Endothelial cell of umbilical vein (primary cell): ENCODE measurements around the gene RNPEP. TPM values are rescaled to one million over a fixed set of nuclear protein-coding genes. Genes with fewer than 3 reads are reported as not detected.

Experiments used
- BruUV-seq: library from RNA; stranded (reverse); fragments of 400-500 nt; replicated peaks from 2 replicates; lab custom pipeline; 2021; lab: Mats Ljungman, UMichigan
- CTCF ChIA-PET: fragments of 300-600, 350-600 bp; sonication (Branson Sonifier 250); formaldehyde crosslinking; loops from one replicate; lab custom pipeline; 2021; ENCODE audit warnings: antibody characterized with exemption, inconsistent platforms; lab: Charles Lee
- POLR2A ChIA-PET: fragments of 300-600, 350-600 bp; sonication (Branson Sonifier 250); formaldehyde crosslinking; loops from one replicate; lab custom pipeline; 2021; ENCODE audit warnings: antibody characterized with exemption, inconsistent platforms; lab: Charles Lee
- DNase-seq: peaks from one replicate; pipeline ENCODE4 v3.0.0-alpha.2; 2011; ENCODE audit warnings: low read depth, low spot score
- FAIRE-seq: peaks from 2 replicates; lab custom pipeline; 2011; peaks lifted over from hg19 to GRCh38; lab: Jason Lieb, UNC
- H2AFZ ChIP-seq: 2 replicates; pipeline ENCODE4 v1.6.0; 2012; ENCODE audit warnings: low read depth, low read length, control low read depth, inconsistent platforms
- H3K27ac ChIP-seq: 2 replicates; pipeline ENCODE4 v1.5.1; 2011; ENCODE audit warnings: low read depth, mild to moderate bottlenecking, control low read depth, low read length, moderate library complexity; ENCODE audit not compliant: insufficient read depth
- H3K27me3 ChIP-seq, 2 experiments: 2 replicates each; pipeline versions ENCODE4 v1.6.0 to v1.6.1; 2011; ENCODE audit warnings: low read length in 2 of 2, mixed read lengths in 1 of 2; ENCODE audit not compliant: control insufficient read depth in 2 of 2, insufficient read depth in 2 of 2
- H3K36me3 ChIP-seq, 2 experiments: 2 replicates in 1 of 2; 3 replicates in 1 of 2; pipeline ENCODE4 v1.5.1; 2011; ENCODE audit warnings: low read length in 2 of 2, mild to moderate bottlenecking in 1 of 2, moderate library complexity in 1 of 2; ENCODE audit not compliant: control insufficient read depth in 2 of 2, insufficient read depth in 2 of 2; ENCODE audit errors: extremely low read depth in 1 of 2
- H3K4me1 ChIP-seq: 3 replicates; pipeline ENCODE4 v1.5.1; 2011; ENCODE audit warnings: mild to moderate bottlenecking, low read length; ENCODE audit not compliant: control insufficient read depth, insufficient read depth; ENCODE audit errors: extremely low read depth
- H3K4me2 ChIP-seq: 2 replicates; pipeline ENCODE4 v1.6.1; 2011; ENCODE audit warnings: low read length, control low read depth, mixed read lengths; ENCODE audit not compliant: insufficient read depth
- H3K4me3 ChIP-seq, 3 experiments: fragments of 200-600 bp in 1 of 3; sonication (generic), shearing (Covaris generic) in 1 of 3; replicated peaks in 1 of 3; 2 replicates each; pipeline ENCODE4 v1.5.1; 2011 to 2016; ENCODE audit warnings: control low read depth in 3 of 3, low read length in 3 of 3, mild to moderate bottlenecking in 2 of 3, inconsistent platforms in 1 of 3, low read depth in 1 of 3, moderate library complexity in 1 of 3; ENCODE audit not compliant: insufficient read depth in 1 of 3
- H3K79me2 ChIP-seq: 2 replicates; pipeline ENCODE4 v1.6.0; 2012; ENCODE audit warnings: low read length, inconsistent platforms; ENCODE audit not compliant: control insufficient read depth, insufficient read depth
- H3K9ac ChIP-seq: replicated peaks from 2 replicates; pipeline ENCODE3; 2011; ENCODE audit warnings: low read length, control low read depth; ENCODE audit not compliant: insufficient read depth; ENCODE audit errors: extremely low read depth
- H3K9me1 ChIP-seq: replicated peaks from 3 replicates; pipeline ENCODE4 v1.6.0; 2011; ENCODE audit warnings: mild to moderate bottlenecking, low read length; ENCODE audit not compliant: control insufficient read depth, insufficient read depth; ENCODE audit errors: extremely low read depth
- H3K9me3 ChIP-seq: replicated peaks from 2 replicates; pipeline ENCODE4 v1.5.1; 2012; ENCODE audit warnings: low read length, inconsistent platforms; ENCODE audit not compliant: control insufficient read depth, insufficient read depth
- H4K20me1 ChIP-seq: replicated peaks from 2 replicates; pipeline ENCODE3; 2011; ENCODE audit warnings: mild to moderate bottlenecking, low read length; ENCODE audit not compliant: control insufficient read depth, insufficient read depth; ENCODE audit errors: extremely low read depth
- EZH2 ChIP-seq: IDR thresholded peaks from 2 replicates; pipeline ENCODE4 v1.6.1; 2012; ENCODE audit warnings: borderline replicate concordance, low read depth, mild to moderate bottlenecking, moderate library complexity, low read length, inconsistent platforms; ENCODE audit not compliant: severe bottlenecking
- FOS ChIP-seq: IDR thresholded peaks from 2 replicates; pipeline ENCODE4 v1.6.1; 2011; ENCODE audit warnings: mild to moderate bottlenecking, low read length, moderate library complexity, borderline replicate concordance; ENCODE audit not compliant: insufficient read depth
- GATA2 ChIP-seq: IDR thresholded peaks from 2 replicates; pipeline ENCODE4 v1.7.0; 2011; ENCODE audit warnings: low read depth, mild to moderate bottlenecking, moderate library complexity, mixed read lengths, low read length; ENCODE audit not compliant: insufficient read length, insufficient read depth
- JUN ChIP-seq: IDR thresholded peaks from 2 replicates; pipeline ENCODE4 v1.6.1; 2011; ENCODE audit warnings: borderline replicate concordance, low read depth; ENCODE audit not compliant: insufficient read length, insufficient read depth
- MYC ChIP-seq: IDR thresholded peaks from one replicate; pipeline ENCODE4 v1.6.1; 2011; ENCODE audit warnings: mild to moderate bottlenecking, low read depth, low read length
- POLR2A ChIP-seq: IDR thresholded peaks from 2 replicates; pipeline ENCODE4 v1.6.1; 2012; ENCODE audit warnings: low read depth, mild to moderate bottlenecking, control low read depth, low read length
- POLR2AphosphoS5 ChIP-seq: IDR thresholded peaks from 2 replicates; pipeline ENCODE4 v1.6.1; 2012; ENCODE audit warnings: low read depth, mild to moderate bottlenecking, control low read depth, low read length, moderate library complexity; ENCODE audit not compliant: insufficient read depth
- dilution Hi-C: fragments of 300-500 bp; cut with MboI; formaldehyde crosslinking; loops from one replicate; pipeline ENCODE4 v1.15.0; 2019; ENCODE audit warnings: low sequenced_read_pairs; ENCODE audit not compliant: extremely low pct_ligation_motif_present
- intact Hi-C: fragments of 100-400 bp; cut with micrococcal nuclease; formaldehyde crosslinking; loops from one replicate; pipeline ENCODE4 v1.10.0; 2022
- polyA plus RNA-seq, 4 experiments: library from polyadenylated mRNA; depleted of rRNA in 3 of 4; stranded (reverse) in 3 of 4; unstranded in 1 of 4; fragments of >200 nt; gene quantifications; 2 replicates each; pipeline versions ENCODE4 v1.2.1 to v1.2.3, GENCODE V29; 2011 to 2012; ENCODE audit warnings: missing spikeins in 1 of 4
- total RNA-seq: library from RNA; stranded (reverse); gene quantifications from 2 replicates; pipeline ENCODE4 v1.2.3, GENCODE V29; 2021
- TF ChIP-seq, protein P1 (sequence below), 2 donors: IDR thresholded peaks; 1 replicate in 1 of 2; 2 replicates in 1 of 2; pipeline ENCODE4 v1.5.1; 2011; ENCODE audit warnings: low read length in 2 of 2, mild to moderate bottlenecking in 2 of 2, moderate library complexity in 2 of 2, control low read depth in 1 of 2, inconsistent platforms in 1 of 2, low read depth in 1 of 2; ENCODE audit not compliant: insufficient read depth in 1 of 2; ENCODE audit errors: extremely low read depth in 1 of 2
- TF ChIP-seq, protein P2 (sequence below): IDR thresholded peaks from 2 replicates; pipeline ENCODE4 v1.6.1; 2011; ENCODE audit not compliant: insufficient read depth, insufficient read length

The RNPEP gene
- total and polyA plus RNA-seq, 2 donors (not counting 3 experiments of a cell fraction or from before 2014, with no cell fraction given): 56.1 to 73.5 TPM

DNA sequence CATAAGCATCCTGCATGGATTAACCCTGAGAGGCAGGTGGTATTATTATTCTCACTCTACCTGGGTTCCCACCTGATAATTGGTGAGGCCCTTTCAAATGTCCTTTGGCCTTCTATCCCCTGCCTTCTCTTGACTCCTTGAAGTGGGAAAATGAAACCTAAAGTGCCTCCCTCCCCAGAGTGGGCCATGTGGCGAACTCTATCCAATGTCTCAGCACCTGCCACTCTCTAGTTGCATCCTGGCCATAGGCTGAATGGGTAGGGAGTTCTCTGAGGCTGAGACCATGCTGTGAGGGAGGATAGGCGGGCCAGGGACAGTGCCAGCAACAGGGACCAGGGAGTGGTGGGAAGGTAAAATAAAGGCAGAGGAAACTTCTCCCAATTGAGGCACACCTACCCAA, 63.3 kb downstream of the RNPEP start:
- H3K4me3 ChIP-seq: no peak overlapping the region
- no peaks in the 10 kb centered on the region for H4K20me1 ChIP-seq
- no peaks in the 10 kb centered on the region for H3K36me3 ChIP-seq
- DNase-seq (no peak), FAIRE-seq (no peak)
- no peak overlapping the region for H2AFZ ChIP-seq
- CTCF ChIA-PET: no interaction called here
- no TSS peak for BruUV-seq
- no peak overlapping the region for H3K4me2 ChIP-seq
- peaks cover 0 to 2% of the 10 kb centered on the region in 2 experiments for H3K27me3 ChIP-seq
- intact Hi-C loops (no loop called here), dilution Hi-C loops (no loop called here)
- H3K9me3 ChIP-seq: no peaks in the 10 kb centered on the region
- POLR2A ChIA-PET: no interaction called here
- TF ChIP-seq POLR2A: no peak
- TF ChIP-seq FOS: no peak
- TF ChIP-seq, protein P1, sequence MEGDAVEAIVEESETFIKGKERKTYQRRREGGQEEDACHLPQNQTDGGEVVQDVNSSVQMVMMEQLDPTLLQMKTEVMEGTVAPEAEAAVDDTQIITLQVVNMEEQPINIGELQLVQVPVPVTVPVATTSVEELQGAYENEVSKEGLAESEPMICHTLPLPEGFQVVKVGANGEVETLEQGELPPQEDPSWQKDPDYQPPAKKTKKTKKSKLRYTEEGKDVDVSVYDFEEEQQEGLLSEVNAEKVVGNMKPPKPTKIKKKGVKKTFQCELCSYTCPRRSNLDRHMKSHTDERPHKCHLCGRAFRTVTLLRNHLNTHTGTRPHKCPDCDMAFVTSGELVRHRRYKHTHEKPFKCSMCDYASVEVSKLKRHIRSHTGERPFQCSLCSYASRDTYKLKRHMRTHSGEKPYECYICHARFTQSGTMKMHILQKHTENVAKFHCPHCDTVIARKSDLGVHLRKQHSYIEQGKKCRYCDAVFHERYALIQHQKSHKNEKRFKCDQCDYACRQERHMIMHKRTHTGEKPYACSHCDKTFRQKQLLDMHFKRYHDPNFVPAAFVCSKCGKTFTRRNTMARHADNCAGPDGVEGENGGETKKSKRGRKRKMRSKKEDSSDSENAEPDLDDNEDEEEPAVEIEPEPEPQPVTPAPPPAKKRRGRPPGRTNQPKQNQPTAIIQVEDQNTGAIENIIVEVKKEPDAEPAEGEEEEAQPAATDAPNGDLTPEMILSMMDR (IDR thresholded peaks at IDR 0.05; ENCODE audit: extremely low read depth in 1 of 2, insufficient read depth in 1 of 2, low read depth in 1 of 2, low read length in 2 of 2): no peak
- TF ChIP-seq MYC: no peak
- TF ChIP-seq, protein P2, sequence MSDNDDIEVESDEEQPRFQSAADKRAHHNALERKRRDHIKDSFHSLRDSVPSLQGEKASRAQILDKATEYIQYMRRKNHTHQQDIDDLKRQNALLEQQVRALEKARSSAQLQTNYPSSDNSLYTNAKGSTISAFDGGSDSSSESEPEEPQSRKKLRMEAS: no peak
- no peak for TF ChIP-seq JUN
- no peak for TF ChIP-seq EZH2
- no peak for TF ChIP-seq POLR2AphosphoS5
- no peak for TF ChIP-seq GATA2
- no peak overlapping the region for H3K27ac ChIP-seq
- no peaks in the 10 kb centered on the region for H3K79me2 ChIP-seq
- H3K4me1 ChIP-seq: no peaks in the 10 kb centered on the region
- H3K9me1 ChIP-seq: no peaks in the 10 kb centered on the region
- no peak overlapping the region for H3K9ac ChIP-seq
